Stimulated activated CD8-positive, alpha-beta memory T cell treated with anti-CD3 and anti-CD28 coated beads, Interleukin-4, amount 100 ng/mL, for 24 hours (primary cell): ENCODE measurements around the gene RRAS.
A peak's percentile ranks its signal among the peaks of the same experiment; 100 is the strongest.

Experiments used
- DNase-seq: peaks from one replicate; pipeline ENCODE4 v3.0.0-alpha.2; 2020; ENCODE audit warnings: low read depth

Gene RRAS

DNA sequence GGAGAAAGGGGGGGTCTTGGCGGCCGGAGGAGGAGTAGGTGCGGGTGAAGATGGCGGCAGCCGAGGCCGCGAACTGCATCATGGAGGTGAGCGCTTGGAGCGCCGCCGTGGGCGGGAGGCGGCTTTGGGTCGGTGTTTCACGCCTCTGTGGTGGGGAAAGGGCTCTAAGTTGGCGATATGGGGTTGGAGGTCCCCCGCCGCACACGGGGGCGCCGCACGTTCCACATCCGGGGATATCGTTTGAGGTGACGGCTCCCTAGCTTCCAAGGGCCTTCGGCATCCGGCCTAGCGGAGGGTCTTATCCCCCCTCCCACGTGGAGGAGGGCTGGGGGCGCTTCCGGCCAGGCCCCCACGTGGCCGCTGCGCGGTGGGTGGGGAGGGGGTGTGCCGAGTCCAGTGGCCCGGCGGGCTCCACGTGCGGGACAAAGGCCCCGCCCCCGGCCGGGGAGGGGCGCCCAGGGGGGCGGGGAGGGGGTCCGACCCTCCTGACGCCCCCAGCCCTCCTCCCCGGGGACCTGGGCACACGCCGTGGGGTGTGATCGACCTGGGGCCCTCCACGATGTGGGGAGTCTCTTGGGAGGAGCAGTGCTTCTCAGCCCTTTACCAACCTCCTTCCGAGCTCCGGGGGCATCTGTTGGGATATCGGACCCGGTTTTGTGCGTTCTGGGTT lies 37.4 kb upstream of the RRAS start, which contains the start of gene PRMT1:
Gene PRMT1, plus strand, starts transcription at position 41 of the 670 bp plus-strand sequence. Its CDS starts 10 bp downstream, at position 51.
- peak; percentile 41 for DNase-seq

GRCh38 chr19:49676784-49677230 lies 36.9 kb upstream of the RRAS start:
- peak; percentile 96 for DNase-seq

DNA sequence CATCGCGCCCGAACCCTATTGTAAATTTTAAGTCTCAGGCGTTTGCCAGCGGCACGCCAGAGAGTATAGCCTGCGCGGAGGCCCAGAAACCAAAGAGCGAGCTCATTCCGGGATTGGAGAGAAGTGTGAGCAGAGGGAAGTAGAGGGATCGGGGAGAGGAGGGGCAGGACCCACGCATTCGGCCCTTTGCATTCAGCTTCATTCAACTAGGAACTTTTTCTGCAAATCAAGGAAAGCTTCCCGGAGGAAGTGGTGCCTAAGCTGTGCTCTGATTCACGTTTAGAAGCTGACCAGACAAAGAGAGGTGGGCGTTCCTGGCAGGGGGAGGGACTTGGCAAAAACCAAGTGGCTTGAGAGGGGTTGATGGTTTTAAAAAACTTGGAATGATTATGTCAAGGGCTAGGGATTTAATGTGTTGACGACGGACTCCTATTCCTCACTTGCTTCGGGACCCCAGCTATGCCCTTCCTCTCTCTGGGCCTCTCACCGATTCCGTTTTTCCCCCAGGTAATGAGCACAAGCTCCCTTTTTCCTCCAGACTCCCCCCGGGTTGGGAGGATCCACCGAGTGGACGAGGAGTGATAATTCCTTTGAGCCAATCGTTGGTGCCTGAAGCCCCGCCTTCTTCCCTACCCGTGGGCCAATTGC lies 36.3 kb upstream of the RRAS start:
- peak; percentile 42 for DNase-seq

GRCh38 chr19:49672131-49672919 lies 32.4 kb upstream of the RRAS start:
- DNase-seq, result peak; percentile 64

DNA sequence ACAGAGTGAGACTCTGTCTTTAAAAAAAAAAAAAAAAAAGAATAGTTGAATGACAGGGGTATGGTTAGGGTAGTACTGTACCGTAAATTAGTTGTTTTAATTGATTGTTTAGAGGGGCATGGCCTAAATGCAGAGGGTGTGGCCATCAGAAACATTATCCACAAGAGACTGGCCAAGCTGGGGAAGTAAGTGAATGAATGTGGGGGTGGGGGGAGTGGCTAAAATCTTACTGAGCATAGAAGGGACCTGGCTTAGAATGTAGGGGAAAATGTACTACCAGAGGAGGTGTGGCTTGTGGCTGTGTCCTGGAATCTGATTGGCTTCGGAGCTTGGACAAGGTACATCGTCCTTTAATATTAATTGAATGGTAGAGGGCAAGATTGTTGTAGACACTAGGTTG lies 29.6 kb upstream of the RRAS start:
- no peak for DNase-seq

- no peak for DNase-seq
These were observed 27.5 kb upstream of the RRAS start for GRCh38 chr19:49667473-49667872.

DNA sequence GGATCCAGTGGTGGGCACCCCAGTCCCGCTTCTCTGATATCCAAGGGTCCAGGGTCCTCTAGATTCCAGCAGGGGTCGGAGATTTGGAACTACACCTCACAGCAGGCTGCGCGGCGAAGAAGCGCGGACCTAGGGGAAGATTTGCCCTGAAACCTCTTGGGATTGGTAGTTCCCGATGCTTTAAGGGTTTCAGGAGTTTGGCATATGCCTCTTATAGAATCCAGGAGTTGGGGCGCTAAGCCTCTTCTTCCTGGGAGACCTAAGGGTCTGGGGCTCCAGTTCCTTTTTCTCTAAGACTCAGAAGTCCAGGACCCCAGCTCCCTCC lies 26.1 kb upstream of the RRAS start:
- DNase-seq, result no peak

GRCh38 chr19:49665351-49666119 lies 25.6 kb upstream of the RRAS start, which contains the start of the genes BCL2L12 and IRF3:
Gene BCL2L12, plus strand, starts transcription at chr19:49665933. Its CDS starts 760 bp downstream, at chr19:49666693.
Gene IRF3, minus strand, starts transcription at chr19:49665857. Its CDS starts 1,019 bp downstream, at chr19:49664838.
- DNase-seq, result peak; percentile 97

DNA sequence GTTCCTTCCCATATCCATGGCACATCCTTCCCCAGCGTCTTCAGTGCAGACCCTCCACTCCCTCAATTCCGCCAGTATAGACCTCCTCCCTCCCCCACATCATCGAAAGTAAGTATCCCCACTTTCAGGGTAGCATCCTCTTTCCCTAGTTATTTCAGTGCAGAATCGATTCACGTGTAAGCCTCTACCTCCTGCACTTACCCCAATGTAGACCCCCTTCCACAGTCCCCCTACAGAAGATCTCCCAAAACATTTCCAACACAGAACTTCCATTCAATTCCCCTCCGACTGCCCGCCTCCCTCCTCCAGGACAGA lies 25.1 kb upstream of the RRAS start:
- DNase-seq, result no peak

DNA sequence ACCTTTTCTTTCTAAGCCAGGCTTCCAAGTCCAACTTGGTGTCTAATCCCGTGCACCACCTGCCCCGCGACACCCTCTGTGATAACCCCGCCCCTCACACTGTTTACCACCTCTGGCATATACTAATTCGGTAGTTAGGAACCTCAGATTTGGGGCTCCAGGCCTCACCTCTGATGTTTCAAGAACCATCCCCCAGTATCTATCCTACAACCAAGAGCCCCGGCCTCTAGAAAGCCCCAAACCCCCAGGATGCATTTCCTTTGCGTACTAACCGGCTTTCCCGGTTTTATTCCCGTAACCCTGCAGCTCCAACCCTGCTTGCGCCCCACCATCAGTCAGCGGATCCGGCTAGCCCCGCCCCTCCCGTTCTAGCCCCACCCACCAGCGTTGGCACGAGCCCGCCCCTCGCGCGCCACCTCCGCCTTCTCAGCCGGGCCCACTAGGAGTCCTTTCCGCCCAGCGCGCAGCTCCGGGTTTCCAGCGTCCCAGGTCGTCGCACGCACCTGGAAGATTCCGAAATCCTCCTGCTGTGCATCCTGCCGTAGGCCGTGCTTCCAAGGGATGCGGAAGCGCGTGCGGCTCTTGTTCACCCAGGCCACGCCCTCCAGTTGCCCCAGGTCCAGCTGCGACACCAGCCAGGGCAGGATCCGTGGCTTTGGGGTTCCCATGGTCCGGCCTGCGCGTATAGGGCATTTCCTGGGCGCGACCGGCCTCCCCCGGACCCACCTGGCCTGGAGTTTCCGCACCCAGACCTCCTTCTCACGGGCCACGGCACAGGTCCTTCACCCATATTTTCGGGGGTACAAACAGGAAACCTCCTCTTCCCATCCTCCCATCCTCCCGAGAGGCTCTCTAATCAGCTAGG lies 24.5 kb upstream of the RRAS start:
- DNase-seq, result peak; percentile 87

GRCh38 chr19:49663224-49663623 lies 23.3 kb upstream of the RRAS start:
- no peak for DNase-seq

DNA sequence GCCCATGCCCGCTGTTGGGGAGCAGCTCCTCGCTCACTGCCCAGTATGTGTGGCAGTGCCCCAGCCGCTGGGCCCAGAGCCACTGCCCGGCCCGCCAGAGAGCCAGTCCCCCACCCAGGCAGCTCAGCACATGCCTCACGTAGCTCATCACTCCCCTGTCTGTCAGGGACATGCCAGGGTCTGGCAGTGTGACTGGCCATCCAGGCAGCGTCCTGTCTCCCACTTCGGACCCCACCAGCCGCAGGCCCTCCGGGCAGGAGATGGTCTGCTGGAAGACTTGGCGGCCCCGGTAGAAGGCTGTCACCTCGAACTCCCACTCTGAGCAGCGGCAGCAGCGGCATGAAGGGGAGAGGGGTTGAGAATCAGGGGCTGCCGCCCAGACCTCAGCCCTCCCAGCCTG lies 22.1 kb upstream of the RRAS start:
- no peak for DNase-seq

DNA sequence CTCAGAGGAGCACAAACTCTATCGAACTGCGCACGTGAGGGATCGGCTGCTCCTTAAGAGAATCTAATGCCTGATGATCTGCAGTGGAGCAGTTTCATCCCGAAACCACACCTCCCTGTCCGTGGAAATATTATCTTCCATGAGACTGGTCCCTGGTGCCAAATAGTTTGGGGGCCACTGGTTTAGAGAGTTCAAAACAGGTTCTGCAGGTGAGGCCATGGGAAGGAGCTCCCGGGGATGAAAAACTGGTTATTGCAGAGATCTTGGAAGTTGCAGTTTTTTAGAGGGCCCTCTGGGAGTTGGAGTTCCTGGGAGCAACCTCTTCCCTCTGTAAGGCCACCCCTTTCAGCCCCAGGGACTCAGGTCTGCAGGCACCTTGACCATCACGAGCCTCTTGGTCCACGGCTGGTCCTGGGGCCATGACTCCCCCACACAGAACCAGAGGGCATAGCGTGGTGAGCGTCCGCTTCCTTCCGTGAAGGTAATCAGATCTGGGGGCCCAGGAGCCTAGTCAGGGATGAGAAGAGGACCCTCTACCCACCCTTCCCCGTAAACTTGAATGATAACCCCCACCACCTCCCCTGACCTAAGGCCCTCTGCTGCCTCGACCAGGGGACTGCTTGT lies 20.5 kb upstream of the RRAS start:
- no peak for DNase-seq

GRCh38 chr19:49658566-49659442 lies 18.9 kb upstream of the RRAS start:
- DNase-seq, result no peak

- no peak for DNase-seq
These were observed 18.2 kb upstream of the RRAS start for GRCh38 chr19:49658139-49658517.

- no peak for DNase-seq
These were observed 17.7 kb upstream of the RRAS start for GRCh38 chr19:49657493-49658138.

DNA sequence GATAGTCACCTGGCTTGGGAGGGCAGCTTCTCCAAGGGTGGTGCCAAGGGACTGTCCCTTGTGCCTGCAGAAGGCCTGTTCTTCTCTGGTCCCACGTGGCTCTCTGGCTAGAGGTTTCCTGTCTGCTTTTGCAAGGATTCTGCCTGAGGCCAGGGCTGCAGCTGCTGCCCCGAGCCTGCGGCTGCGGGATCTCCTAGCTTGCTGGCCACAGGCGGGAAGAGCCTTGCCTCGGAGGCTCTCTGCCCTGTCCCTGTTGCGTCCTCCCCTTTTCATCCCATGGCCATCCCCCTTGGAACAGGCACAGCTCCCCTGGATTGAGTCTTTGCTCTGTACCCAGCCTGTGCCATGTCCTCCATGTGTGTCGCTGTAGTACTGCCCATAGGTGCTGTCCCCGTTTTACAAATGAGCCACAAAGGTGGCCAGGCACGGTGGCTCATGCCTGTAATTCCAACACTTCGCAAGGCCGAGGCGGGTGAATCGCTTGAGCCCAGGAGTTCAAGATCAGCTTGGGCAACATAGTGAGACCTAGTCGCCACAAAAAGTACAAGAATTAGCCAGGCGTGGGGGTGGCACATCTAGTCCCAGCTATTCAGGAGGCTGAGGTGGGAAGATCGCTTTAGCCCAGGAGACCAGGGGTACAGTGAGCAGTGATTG lies 16.6 kb upstream of the RRAS start:
- no peak for DNase-seq

- DNase-seq, result no peak
These were observed 15.9 kb upstream of the RRAS start for GRCh38 chr19:49655570-49656455.
